ENCODE measurements around the gene ATOH8.

ATOH8 gene

GRCh38 chr2:85787282-85787980, 33.6 kb downstream of the ATOH8 start:
- peaks cover 54% of the 10 kb centered on the region for H3K4me1 Mint-ChIP-seq
- no peak overlapping the region for H3K27ac Mint-ChIP-seq
- no peak for TF ChIP-seq CTCF (IDR thresholded peaks at IDR 0.05; ENCODE audit: unreplicated experiment in 3 of 3)
- peaks cover 4% of the 10 kb centered on the region for H3K27me3 Mint-ChIP-seq (ENCODE audit: low read depth)
- H3K4me3 Mint-ChIP-seq: no peak overlapping the region
- H3K36me3 Mint-ChIP-seq (ENCODE audit: low read depth): peaks cover 5% of the 10 kb centered on the region
- no peaks in the 10 kb centered on the region for H3K9me3 Mint-ChIP-seq

GRCh38 chr2:85787981-85788340, 34.2 kb downstream of the ATOH8 start:
- H3K4me1 Mint-ChIP-seq: peaks cover 59% of the 10 kb centered on the region
- no peak overlapping the region for H3K27ac Mint-ChIP-seq
- H3K27me3 Mint-ChIP-seq (ENCODE audit: low read depth): peaks cover 4% of the 10 kb centered on the region
- H3K9me3 Mint-ChIP-seq: no peaks in the 10 kb centered on the region
- H3K36me3 Mint-ChIP-seq (ENCODE audit: low read depth): peaks cover 5% of the 10 kb centered on the region
- TF ChIP-seq CTCF (IDR thresholded peaks at IDR 0.05; ENCODE audit: unreplicated experiment in 3 of 3): no peak
- H3K4me3 Mint-ChIP-seq: no peak overlapping the region

- Mint-ChIP-seq H3K4me3 (no peak overlapping the region), H3K36me3 (ENCODE audit: low read depth) (peaks cover 5% of the 10 kb centered on the region), H3K4me1 (peaks cover 66% of the 10 kb centered on the region), H3K27me3 (ENCODE audit: low read depth) (peaks cover 4% of the 10 kb centered on the region), H3K9me3 (no peaks in the 10 kb centered on the region), H3K27ac (no peak overlapping the region)
- no peak for TF ChIP-seq CTCF (IDR thresholded peaks at IDR 0.05; ENCODE audit: unreplicated experiment in 3 of 3)
Observed at GRCh38 chr2:85788603-85789002, 34.8 kb downstream of the ATOH8 start.

GRCh38 chr2:85789271-85789670, 35.5 kb downstream of the ATOH8 start:
- Mint-ChIP-seq H3K4me1 (peaks cover 72% of the 10 kb centered on the region), H3K4me3 (no peak overlapping the region), H3K9me3 (no peaks in the 10 kb centered on the region), H3K36me3 (ENCODE audit: low read depth) (peaks cover 5% of the 10 kb centered on the region), H3K27ac (no peak overlapping the region), H3K27me3 (ENCODE audit: low read depth) (peaks cover 4% of the 10 kb centered on the region)
- no peak for TF ChIP-seq CTCF (IDR thresholded peaks at IDR 0.05; ENCODE audit: unreplicated experiment in 3 of 3)

- peaks cover 72% of the 10 kb centered on the region for H3K4me1 Mint-ChIP-seq
- H3K9me3 Mint-ChIP-seq: no peaks in the 10 kb centered on the region
- peaks cover 4% of the 10 kb centered on the region for H3K27me3 Mint-ChIP-seq (ENCODE audit: low read depth)
- peak overlapping the region in 2 of 3 experiments; percentile 1 to 7 for H3K27ac Mint-ChIP-seq
- no peak overlapping the region for H3K4me3 Mint-ChIP-seq
- no peak for TF ChIP-seq CTCF (IDR thresholded peaks at IDR 0.05; ENCODE audit: unreplicated experiment in 3 of 3)
- peaks cover 5% of the 10 kb centered on the region for H3K36me3 Mint-ChIP-seq (ENCODE audit: low read depth)
Observed at GRCh38 chr2:85790032-85790431, 36.2 kb downstream of the ATOH8 start.

All from nephron (organoid).